CMK (cell line): ENCODE measurements around the gene OLFM2.
A peak's percentile ranks its signal among the peaks of the same experiment; 100 is the strongest.
"Not testable (repeated sequence)": the region's sequence is repeated elsewhere in the genome, so short reads cannot be mapped to it uniquely, and the experiment has no call there.

Source experiments
- DNase-seq: peaks from one replicate; pipeline ENCODE4 v3.0.0-alpha.2; 2010; ENCODE audit warnings: low read depth

The OLFM2 gene

DNA sequence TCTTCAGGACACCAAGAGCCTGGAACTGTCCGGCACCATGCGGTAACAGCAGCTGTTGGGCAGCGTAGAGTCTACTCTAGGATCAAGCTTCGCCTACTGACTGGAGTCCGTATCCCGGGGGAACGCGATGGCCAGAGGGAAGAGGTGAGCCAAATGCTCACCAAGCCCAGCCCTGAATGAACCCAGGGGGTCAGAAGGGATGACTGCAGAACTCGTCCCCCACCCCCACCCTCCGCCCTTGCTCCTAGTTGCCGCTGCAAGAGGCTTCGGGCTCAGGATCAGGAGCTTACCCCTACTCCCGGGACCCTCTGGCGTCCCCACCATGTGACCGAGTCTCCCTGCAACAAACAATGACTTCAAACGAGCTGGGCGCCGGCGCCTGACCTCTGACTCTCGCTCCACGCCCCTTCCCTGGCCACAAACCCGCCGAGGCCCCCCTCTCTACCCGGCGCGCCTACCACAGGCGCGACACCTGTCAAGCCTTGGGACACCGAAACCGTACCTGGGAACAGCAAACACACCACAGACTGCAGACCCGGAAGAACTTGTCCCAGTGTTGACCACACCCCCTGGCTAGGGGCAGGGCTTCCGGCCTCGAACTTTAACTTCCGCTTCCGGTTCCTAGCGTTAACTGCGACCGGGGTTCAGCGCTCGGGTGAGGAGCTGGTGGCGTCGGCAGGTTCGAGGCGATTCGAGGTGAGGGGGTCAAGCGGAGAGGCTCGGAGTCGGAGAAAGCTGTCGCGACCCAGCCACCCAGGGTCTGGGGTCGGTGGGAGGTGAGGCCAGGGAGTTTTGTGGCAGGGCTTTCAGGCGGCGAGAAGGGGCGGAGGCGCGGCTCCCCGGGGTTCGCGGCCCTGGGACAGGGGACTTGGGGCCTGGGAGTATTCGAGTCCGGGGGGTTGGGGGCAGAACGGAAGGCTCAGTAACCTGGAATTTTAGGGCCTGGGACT is 108.8 kb downstream of the OLFM2 start, which contains the start of gene UBL5:
Gene UBL5, plus strand, starts transcription at position 630 of the 950 bp plus-strand sequence. CDS start 420 bp downstream, outside the sequence.
- DNase-seq: peak; percentile 89

DNA sequence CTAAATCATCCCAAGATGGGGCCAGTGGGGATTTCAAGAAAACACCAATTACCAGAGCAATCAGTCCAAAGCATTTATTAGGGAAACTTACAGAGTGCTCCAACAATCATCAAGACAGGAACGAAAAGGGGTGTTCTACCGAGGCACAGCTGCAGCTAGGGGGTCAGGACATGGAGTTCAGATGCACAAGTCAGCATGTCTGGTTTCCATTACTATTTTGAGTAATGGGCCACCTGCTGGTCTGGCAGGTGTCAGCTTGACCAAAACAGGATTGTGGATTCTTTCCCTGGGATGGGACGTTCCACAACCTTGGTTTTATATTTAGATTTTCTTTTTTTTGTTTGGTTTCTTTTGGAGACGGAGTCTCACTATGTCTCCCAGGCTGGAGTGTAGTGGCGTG is 112.5 kb downstream of the OLFM2 start:
- no peak for DNase-seq

- not testable (repeated sequence) for DNase-seq
Measured at GRCh38 chr19:9820034-9820433, 116.3 kb downstream of the OLFM2 start.

DNA sequence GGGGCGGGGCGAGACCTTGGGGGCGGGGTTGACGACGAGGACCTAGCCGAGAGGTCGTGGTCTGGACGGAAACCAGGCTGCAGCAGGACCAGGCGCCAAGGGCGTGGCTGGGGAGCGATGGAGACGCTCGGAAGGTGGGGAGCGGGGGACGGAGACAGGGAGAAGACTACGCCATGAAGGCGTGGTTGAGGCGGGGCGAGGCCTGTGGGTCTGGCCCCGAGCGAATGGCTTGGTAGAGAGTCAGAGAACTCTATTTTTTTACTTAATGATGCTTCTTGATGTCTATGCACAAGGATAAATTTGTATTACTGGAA is 116.8 kb downstream of the OLFM2 start:
- no peak for DNase-seq

GRCh38 chr19:9818734-9819595 is 117.3 kb downstream of the OLFM2 start, which contains the start of gene FBXL12:
Gene FBXL12 (minus strand): TSS chr19:9819079. CDS start chr19:9818813, 266 bp downstream.
- DNase-seq: peak; percentile 99

GRCh38 chr19:9818175-9818733 is 118.1 kb downstream of the OLFM2 start:
- no peak for DNase-seq

DNA sequence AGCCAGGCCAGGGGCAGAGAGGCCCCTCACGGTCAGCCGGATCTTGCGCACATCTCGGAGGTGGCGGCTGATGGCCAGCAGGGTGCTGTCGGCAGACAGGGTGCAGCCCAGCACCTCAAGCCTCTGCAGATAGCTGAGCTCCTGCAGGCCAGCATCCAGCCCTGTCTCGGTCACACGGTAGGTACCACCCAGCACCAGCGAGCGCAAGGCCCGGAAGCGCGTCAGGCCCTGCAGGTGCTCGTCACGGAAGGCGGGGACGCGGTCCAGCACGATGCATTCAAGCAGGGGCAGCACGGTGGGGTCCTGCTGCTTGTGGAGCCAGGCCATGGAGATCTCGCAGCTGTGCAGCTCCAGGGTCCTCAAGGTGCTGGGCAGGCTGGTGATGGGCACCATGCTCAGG is 125.2 kb downstream of the OLFM2 start:
- DNase-seq: no peak

- DNase-seq: no peak
Measured at GRCh38 chr19:9808855-9809824, 127.2 kb downstream of the OLFM2 start.

DNA sequence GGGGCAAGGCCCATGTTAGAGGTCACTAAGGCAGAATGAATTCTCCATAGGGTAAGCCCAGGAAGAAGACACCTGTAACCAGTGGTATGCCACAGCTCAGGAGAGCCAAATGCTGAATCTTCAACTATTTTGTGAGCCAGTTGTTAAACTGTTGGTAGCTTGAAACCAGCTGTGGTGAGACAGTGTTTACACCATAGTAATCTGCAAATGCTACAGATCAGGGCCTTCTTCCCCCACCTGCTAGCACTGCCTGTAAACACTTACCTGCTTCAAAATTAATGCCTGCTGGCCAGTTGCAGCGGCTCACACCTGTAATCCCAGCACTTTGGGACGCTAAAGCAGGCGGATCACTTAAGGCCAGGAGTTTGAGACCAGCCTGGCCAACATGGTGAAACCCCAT is 129.5 kb downstream of the OLFM2 start:
- DNase-seq: no peak
